K562 (cell line): ENCODE data around the gene PDE4D.

Source experiments
- CTCF ChIP-seq, 3 experiments: IDR thresholded peaks in 2 of 3; conservative IDR thresholded peaks in 1 of 3; 2 replicates each; pipeline ENCODE4 v1.5.1; 2011 to 2012; ENCODE audit warnings: low read length in 3 of 3, mild to moderate bottlenecking in 3 of 3, control low read depth in 2 of 3, improper control_type of control experiment in 1 of 3, inconsistent platforms in 1 of 3, low read depth in 1 of 3, mixed read lengths in 1 of 3, moderate library complexity in 1 of 3; ENCODE audit not compliant: insufficient read depth in 2 of 3
- E2F6 ChIP-seq, 2 experiments: IDR thresholded peaks; 2 replicates each; pipeline ENCODE4 v1.6.1; 2011; ENCODE audit warnings: borderline replicate concordance in 1 of 2, control low read depth in 1 of 2, low read depth in 1 of 2, low read length in 1 of 2, mild to moderate bottlenecking in 1 of 2, mixed read lengths in 1 of 2, moderate library complexity in 1 of 2; ENCODE audit not compliant: insufficient read depth in 1 of 2, insufficient read length in 1 of 2, poor library complexity in 1 of 2, severe bottlenecking in 1 of 2; ENCODE audit errors: extremely low read depth in 1 of 2
- HDGF ChIP-seq: fragments of 450-650 bp; IDR thresholded peaks from 2 replicates; pipeline ENCODE4 v1.6.1; 2016
- POLR2A ChIP-seq: fragments of 450-650 bp; conservative IDR thresholded peaks from 2 replicates; pipeline ENCODE4 v1.6.1; 2016
- TF ChIP-seq, protein P1 (sequence below): sonication (generic); formaldehyde crosslinking; IDR thresholded peaks from 2 replicates; pipeline ENCODE4 v1.9.0; 2022; ENCODE audit warnings: mild to moderate bottlenecking, missing genetic modification reagents
- TF ChIP-seq, protein P2 (sequence below): fragments of 250-450 bp; sonication (Bioruptor Pico); IDR thresholded peaks from 2 replicates; pipeline ENCODE4 v1.4.0; 2020; ENCODE audit warnings: mild to moderate bottlenecking, moderate library complexity, borderline replicate concordance

GRCh38 chr5:59685793-59686192 lies 207.7 kb downstream of the PDE4D start:
- TF ChIP-seq E2F6 (IDR thresholded peaks at IDR 0.05; ENCODE audit: borderline replicate concordance in 1 of 2, extremely low read depth in 1 of 2, insufficient read depth in 1 of 2, insufficient read length in 1 of 2, low read depth in 1 of 2, low read length in 1 of 2, poor library complexity in 1 of 2, severe bottlenecking in 1 of 2) (no peak), CTCF (IDR thresholded peaks at IDR 0.05 in 2 of 3, conservative IDR thresholded peaks at IDR 0.05 in 1 of 3; ENCODE audit: insufficient read depth in 2 of 3, low read depth in 1 of 3, low read length in 3 of 3) (no peak), POLR2A (no peak), HDGF (no peak)
- TF ChIP-seq, protein P1, sequence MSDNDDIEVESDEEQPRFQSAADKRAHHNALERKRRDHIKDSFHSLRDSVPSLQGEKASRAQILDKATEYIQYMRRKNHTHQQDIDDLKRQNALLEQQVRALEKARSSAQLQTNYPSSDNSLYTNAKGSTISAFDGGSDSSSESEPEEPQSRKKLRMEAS (CRISPR knock-in tag): no peak
- TF ChIP-seq, protein P2, sequence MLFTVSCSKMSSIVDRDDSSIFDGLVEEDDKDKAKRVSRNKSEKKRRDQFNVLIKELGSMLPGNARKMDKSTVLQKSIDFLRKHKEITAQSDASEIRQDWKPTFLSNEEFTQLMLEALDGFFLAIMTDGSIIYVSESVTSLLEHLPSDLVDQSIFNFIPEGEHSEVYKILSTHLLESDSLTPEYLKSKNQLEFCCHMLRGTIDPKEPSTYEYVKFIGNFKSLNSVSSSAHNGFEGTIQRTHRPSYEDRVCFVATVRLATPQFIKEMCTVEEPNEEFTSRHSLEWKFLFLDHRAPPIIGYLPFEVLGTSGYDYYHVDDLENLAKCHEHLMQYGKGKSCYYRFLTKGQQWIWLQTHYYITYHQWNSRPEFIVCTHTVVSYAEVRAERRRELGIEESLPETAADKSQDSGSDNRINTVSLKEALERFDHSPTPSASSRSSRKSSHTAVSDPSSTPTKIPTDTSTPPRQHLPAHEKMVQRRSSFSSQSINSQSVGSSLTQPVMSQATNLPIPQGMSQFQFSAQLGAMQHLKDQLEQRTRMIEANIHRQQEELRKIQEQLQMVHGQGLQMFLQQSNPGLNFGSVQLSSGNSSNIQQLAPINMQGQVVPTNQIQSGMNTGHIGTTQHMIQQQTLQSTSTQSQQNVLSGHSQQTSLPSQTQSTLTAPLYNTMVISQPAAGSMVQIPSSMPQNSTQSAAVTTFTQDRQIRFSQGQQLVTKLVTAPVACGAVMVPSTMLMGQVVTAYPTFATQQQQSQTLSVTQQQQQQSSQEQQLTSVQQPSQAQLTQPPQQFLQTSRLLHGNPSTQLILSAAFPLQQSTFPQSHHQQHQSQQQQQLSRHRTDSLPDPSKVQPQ (CRISPR knock-in tag): no peak
